HFF-Myc (cell line): ENCODE measurements around the gene PUDP.

Experiments
- DNase-seq: peaks from one replicate; pipeline ENCODE4 v3.0.0-alpha.2; 2011; ENCODE audit warnings: low read depth; ENCODE audit errors: extremely low read depth
- H3K4me3 ChIP-seq: replicated peaks from 2 replicates; pipeline ENCODE4 v1.5.1; 2011; ENCODE audit warnings: low read depth, mild to moderate bottlenecking, control low read depth, low read length
- CTCF ChIP-seq: IDR thresholded peaks from 2 replicates; pipeline ENCODE4 v1.5.1; 2012; ENCODE audit warnings: mild to moderate bottlenecking, low read depth, low read length, control low read depth; ENCODE audit errors: missing control alignments

Gene PUDP

GRCh38 chrX:7147978-7148854 lies at the start of gene PUDP:
Gene PUDP, minus strand, starts transcription at chrX:7148153. Its CDS starts 40 bp downstream, at chrX:7148113.
- peak within 1 kb of the TSS; percentile 70 for H3K4me3 ChIP-seq
- no peak for DNase-seq
- TF ChIP-seq CTCF: no peak

- no peak for DNase-seq
- TF ChIP-seq CTCF: no peak
- H3K4me3 ChIP-seq: no peak overlapping the region
Observed at GRCh38 chrX:7194606-7195005, 46.7 kb upstream of the PUDP start.

GRCh38 chrX:7192871-7193270 lies 44.9 kb upstream of the PUDP start:
- no peak for DNase-seq
- TF ChIP-seq CTCF: no peak
- no peak overlapping the region for H3K4me3 ChIP-seq

GRCh38 chrX:7191681-7192110 lies 43.7 kb upstream of the PUDP start:
- TF ChIP-seq CTCF: peak; percentile 23
- no peak for DNase-seq
- no peak overlapping the region for H3K4me3 ChIP-seq

GRCh38 chrX:7190157-7190556 lies 42.2 kb upstream of the PUDP start:
- no peak overlapping the region for H3K4me3 ChIP-seq
- DNase-seq: no peak
- TF ChIP-seq CTCF: no peak

- no peak for DNase-seq
- TF ChIP-seq CTCF: no peak
- H3K4me3 ChIP-seq: no peak overlapping the region
Observed at GRCh38 chrX:7188672-7189071, 40.7 kb upstream of the PUDP start.
